ENCODE measurements around the gene PDPR.
"Not testable (repeated sequence)": the region's sequence is repeated elsewhere in the genome, so short reads cannot be mapped to it uniquely, and the experiment has no call there.

DNA sequence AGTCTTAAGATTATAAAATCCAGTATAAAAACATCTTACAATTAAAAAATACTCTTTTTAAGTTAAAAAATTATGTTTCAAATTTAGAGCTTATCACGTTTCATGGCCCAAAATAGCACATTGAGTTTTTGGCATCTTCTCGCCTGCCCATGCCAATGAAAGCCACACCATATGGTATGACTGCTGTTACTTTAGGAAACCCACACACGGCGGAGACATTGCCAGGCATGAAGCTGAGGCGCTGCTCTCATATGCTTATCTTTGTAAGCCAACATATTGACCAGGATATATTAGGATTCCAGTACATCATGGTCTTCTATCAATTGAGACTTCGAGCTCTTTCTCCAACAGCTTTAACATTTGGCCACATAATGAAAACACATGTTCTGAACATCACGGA lies 32.9 kb upstream of the PDPR start:
- TF ChIP-seq, protein P1, sequence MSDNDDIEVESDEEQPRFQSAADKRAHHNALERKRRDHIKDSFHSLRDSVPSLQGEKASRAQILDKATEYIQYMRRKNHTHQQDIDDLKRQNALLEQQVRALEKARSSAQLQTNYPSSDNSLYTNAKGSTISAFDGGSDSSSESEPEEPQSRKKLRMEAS (IDR thresholded peaks at IDR 0.05; ENCODE audit: low read depth, low read length): not testable (repeated sequence)
- TF ChIP-seq, protein P2, sequence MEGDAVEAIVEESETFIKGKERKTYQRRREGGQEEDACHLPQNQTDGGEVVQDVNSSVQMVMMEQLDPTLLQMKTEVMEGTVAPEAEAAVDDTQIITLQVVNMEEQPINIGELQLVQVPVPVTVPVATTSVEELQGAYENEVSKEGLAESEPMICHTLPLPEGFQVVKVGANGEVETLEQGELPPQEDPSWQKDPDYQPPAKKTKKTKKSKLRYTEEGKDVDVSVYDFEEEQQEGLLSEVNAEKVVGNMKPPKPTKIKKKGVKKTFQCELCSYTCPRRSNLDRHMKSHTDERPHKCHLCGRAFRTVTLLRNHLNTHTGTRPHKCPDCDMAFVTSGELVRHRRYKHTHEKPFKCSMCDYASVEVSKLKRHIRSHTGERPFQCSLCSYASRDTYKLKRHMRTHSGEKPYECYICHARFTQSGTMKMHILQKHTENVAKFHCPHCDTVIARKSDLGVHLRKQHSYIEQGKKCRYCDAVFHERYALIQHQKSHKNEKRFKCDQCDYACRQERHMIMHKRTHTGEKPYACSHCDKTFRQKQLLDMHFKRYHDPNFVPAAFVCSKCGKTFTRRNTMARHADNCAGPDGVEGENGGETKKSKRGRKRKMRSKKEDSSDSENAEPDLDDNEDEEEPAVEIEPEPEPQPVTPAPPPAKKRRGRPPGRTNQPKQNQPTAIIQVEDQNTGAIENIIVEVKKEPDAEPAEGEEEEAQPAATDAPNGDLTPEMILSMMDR (IDR thresholded peaks at IDR 0.05; ENCODE audit: low read depth, low read length): not testable (repeated sequence)
- TF ChIP-seq POLR2A (IDR thresholded peaks at IDR 0.05; ENCODE audit: extremely low read depth, insufficient read length): not testable (repeated sequence)

Data from NB4 (cell line).